Fibroblast of skin of scalp (primary cell): ENCODE results near the gene MPZL1.
"Not testable (repeated sequence)": the region's sequence is repeated elsewhere in the genome, so short reads cannot be mapped to it uniquely, and the experiment has no call there.

Source experiments
- DNase-seq: peaks from one replicate; pipeline ENCODE4 v3.0.0-alpha.2; 2013

The MPZL1 gene

DNA sequence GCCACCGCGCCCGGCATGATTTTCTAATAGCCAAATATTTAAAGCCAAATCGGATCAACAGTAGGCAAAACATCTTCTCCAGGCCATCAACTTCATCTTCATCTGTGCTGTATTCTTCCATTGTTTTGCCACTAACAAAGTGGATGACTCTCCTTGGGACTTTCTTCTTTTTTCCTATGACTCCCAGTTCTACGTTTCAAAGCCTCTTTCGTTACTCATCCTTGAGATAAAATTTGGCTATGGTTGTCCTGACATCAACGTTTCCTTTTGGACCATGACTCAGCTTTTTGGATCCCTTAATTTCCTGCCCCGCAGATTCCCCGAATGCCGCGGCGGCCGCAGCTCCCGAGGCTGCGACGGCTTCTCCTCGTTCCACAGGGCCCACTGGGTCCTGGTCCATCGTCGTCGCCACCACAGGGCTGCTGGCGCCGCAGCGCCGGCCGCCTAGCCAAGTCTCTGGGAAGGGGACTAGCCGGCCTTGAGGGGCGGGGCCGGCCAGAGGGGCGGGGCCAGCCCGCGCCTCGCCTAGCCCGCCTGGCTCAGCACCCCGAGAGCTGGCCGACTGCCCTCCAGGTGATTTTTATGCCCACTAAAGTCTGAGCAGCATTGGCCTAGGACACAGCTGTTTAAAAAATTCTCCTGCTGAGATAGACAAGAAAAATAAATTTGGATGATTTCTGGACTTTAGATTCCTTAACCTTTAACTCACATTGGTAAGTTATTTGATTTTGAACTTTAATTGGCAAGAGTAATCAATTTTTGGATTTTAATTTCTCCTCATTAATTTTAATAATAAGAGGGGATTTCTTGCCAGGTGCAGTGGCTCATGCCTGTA lies 98.3 kb downstream of the MPZL1 start:
- DNase-seq, result peak; percentile 97

- no peak for DNase-seq
Measured at GRCh38 chr1:167820684-167821355, 99.0 kb downstream of the MPZL1 start.

DNA sequence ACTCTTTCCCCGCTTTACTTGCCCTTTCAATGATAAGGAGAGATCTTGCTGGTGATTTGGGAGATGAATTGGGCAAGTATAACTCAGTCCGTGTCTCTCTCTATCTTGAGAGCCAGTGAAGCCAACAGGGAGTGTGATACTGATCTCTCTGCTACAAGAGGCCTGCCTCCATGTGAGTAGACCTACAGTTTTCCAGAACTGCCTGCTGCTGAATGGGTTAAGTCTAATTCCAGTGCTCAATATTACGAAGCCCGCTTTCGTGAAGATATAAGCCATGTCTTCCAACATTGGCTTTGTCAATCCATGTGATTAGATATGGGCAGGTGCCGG lies 99.5 kb downstream of the MPZL1 start:
- DNase-seq, result no peak

DNA sequence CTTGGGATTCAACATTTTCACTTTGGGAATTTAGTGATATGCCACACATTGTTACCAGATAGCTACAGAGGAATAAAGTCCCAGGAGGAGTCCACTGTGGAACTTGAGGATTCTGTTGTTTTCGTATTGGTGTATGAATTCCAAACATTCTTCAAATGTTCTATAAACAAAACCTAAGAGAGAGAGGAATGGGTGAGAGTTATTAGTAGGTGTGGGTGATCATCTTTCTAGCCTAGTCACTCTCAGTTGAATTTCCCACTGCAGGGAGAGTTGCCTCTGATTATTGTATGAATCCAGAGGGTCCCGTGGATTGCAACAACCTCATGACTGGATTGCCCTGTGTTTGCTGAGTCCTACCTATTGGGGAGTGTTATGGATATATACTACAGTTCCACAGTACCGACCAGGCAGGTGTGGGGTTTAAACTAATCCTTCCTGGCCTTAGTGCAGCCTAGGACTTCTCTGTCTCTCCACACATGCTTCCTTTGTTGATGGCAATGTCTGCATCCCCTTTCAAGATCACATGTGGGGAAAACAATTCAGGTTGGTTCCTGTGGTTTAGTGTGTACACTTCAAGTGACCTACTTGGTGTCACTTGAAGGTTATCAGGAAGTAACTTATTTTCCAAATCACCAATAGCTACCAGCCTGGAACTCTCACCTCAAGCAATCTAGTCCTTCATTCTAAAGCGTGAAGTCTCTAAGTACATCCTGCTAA lies 100.3 kb downstream of the MPZL1 start:
- peak; percentile 60 for DNase-seq

- no peak for DNase-seq
Measured at GRCh38 chr1:167824163-167824794, 102.5 kb downstream of the MPZL1 start.

- DNase-seq, result peak; percentile 16
Measured at GRCh38 chr1:167825419-167826079, 103.8 kb downstream of the MPZL1 start.

DNA sequence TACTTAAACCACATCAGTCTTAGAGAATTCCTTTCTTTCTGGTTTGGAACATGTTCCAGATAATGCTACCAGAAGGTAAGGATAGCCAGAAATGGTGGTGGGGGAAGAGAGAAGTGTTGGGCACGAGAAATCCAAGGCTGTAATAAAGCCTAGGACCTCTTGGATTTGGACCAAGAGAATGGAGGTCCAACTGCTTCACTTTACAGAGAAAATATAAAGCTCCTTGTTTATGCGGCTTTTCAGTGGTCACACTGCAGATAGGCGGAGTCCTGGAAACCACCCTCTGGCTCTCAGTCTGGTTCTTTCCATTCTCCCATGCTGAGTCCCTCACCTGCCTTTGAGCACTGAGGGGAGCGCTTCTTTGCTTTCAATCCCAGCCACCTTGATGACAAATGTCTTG lies 104.3 kb downstream of the MPZL1 start:
- DNase-seq, result no peak

DNA sequence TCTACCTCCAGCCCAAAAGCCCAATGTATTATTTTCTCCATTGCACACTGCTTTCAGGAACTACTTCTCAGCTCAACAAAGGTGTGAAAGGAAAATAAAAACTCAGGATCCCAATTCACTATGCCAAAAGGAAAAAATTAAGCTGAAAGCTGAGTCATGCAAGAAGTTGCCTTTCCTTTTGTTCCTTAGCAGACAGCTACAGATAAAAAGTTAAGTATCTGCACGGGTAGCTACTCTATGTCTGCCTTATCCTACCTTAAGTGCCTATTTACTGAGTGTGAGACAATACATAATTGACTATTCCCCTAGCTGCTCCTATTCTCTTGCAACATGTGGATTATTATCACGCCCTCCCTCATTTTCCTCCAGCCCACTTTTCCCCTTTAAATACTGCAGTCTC lies 108.1 kb downstream of the MPZL1 start:
- no peak for DNase-seq

DNA sequence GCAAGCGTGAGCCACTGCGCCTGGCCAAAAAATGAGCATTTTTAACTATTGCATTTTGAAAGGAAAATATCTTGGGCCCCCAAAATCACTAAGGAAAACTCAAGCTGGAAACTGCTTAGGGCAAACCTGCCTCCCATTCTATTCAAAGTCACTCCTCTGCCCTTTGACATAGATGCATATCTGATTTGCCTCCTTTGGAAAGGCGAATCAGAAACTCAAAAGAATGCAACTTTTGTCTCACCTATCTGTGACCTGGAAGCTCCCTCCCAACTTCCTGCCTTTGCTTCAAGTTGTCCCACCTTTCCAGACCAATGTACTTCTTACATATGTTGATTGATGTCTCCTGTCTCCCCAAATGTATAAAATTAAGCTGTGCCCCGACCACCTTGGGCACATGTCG lies 108.9 kb downstream of the MPZL1 start:
- DNase-seq, result not testable (repeated sequence)

- DNase-seq, result no peak
Measured at GRCh38 chr1:167832693-167833092, 110.9 kb downstream of the MPZL1 start.

DNA sequence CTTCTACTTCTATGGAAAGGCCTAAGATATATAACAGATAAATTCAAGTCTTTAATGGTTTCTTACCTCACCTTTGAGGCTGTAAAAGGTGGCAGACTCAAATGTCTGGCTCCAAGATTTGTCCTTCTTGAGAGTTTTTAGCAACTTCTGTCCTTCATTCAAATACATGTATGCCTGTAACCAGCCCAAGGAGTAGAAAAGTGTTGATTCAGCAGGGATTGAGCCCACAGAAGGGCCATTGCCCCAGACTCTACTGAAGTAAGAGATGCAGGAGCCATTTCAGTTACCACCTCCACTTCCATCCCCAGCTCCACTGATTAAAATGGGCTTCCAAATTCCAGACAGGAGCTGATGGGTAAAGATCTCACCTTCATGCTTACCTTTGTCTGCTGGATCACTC lies 112.1 kb downstream of the MPZL1 start:
- DNase-seq, result no peak

DNA sequence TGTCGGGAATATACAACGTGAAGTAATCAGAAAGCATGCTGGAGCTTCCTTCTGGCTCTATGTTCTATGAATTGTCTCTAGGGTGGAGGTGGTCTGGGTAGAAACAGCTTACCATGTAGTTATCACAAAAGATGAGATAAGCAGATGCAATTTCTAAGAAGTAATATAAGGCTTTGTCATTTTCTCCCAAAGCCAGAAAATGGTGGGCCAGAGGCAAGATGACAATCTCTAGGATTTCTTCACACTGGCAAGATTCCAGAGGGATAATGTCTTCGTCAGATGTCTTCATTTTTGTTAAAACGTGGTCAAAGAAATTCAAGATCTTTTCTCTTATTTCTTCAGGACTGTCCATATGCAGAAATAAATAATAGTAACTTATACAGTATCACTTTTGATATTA lies 114.4 kb downstream of the MPZL1 start:
- DNase-seq, result no peak

DNA sequence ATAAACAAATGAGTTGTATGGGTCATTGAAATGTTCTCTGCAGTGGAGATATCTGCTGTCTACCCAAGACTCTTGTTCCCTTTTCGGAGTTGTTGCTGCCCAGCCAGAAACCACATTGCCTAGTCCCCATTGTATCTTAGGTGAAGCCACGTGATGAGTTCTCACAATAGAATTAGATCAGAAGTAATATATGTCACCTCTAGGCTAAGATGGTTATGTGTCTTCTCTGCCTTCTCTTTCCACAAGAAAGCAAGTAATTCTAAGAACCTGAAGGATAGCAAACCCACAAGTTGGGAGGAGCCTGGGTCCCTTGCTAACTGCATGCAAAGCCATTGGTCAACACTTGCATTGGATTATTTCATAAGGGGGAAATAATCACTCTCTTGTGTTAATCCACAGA lies 115.5 kb downstream of the MPZL1 start:
- DNase-seq, result no peak

DNA sequence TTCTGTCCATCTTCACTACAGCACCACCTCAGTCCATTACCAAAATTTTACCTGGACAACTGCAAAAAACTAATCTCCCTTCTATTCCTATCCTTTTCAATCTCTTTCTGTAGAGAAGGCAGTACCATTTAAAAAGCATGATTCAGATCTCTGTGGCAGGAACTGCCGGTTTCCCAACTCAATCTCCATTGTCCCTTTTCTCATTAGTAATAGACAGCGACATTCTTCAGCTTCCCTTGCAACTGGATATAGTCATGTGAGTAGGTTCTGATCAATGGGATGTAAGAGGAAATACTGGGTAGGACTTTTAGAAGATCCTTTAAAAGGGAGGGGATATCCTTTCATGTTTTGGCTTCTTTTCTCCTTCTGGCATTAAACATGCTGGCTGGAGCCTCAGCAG lies 117.2 kb downstream of the MPZL1 start:
- no peak for DNase-seq
